Stimulated activated CD8-positive, alpha-beta memory T cell treated with anti-CD3 and anti-CD28 coated beads, Interleukin-12 subunit alpha, Interleukin-12 subunit beta, amount 100 ng/mL, for 24 hours (primary cell): ENCODE measurements around the gene TAB2.
A peak's percentile ranks its signal among the peaks of the same experiment; 100 is the strongest.
"Not testable (repeated sequence)": the region's sequence is repeated elsewhere in the genome, so short reads cannot be mapped to it uniquely, and the experiment has no call there.

Source experiments
- DNase-seq: peaks from one replicate; pipeline ENCODE4 v3.0.0-alpha.2; 2020; ENCODE audit errors: extremely low read depth

Gene TAB2

GRCh38 chr6:149313070-149313469 is 4.4 kb upstream of the TAB2 start:
- DNase-seq: no peak

- DNase-seq: no peak
Measured at GRCh38 chr6:149313861-149314260, 3.7 kb upstream of the TAB2 start.

GRCh38 chr6:149314325-149314905 is 3.1 kb upstream of the TAB2 start:
- no peak for DNase-seq

GRCh38 chr6:149316108-149316727 is 1.3 kb upstream of the TAB2 start:
- no peak for DNase-seq

GRCh38 chr6:149316740-149317643 is 520 bp upstream of the TAB2 start:
- peak; percentile 65 for DNase-seq

- no peak for DNase-seq
Measured at GRCh38 chr6:149318581-149319286, 1.2 kb downstream of the TAB2 start.

- DNase-seq: no peak
Measured at GRCh38 chr6:149319422-149319821, 1.9 kb downstream of the TAB2 start.

GRCh38 chr6:149320016-149320415 is 2.5 kb downstream of the TAB2 start:
- not testable (repeated sequence) for DNase-seq

- DNase-seq: no peak
Measured at GRCh38 chr6:149320796-149321195, 3.3 kb downstream of the TAB2 start.

GRCh38 chr6:149323353-149323752 is 5.8 kb downstream of the TAB2 start:
- no peak for DNase-seq

- no peak for DNase-seq
Measured at GRCh38 chr6:149323925-149324324, 6.4 kb downstream of the TAB2 start.

- no peak for DNase-seq
Measured at GRCh38 chr6:149324428-149324827, 6.9 kb downstream of the TAB2 start.

GRCh38 chr6:149325648-149326236 is 8.2 kb downstream of the TAB2 start:
- no peak for DNase-seq

- DNase-seq: no peak
Measured at GRCh38 chr6:149327638-149328037, 10.1 kb downstream of the TAB2 start.

- no peak for DNase-seq
Measured at GRCh38 chr6:149328083-149328482, 10.6 kb downstream of the TAB2 start.

- DNase-seq: no peak
Measured at GRCh38 chr6:149329529-149329928, 12.0 kb downstream of the TAB2 start.

GRCh38 chr6:149330133-149330532 is 12.6 kb downstream of the TAB2 start:
- DNase-seq: no peak

GRCh38 chr6:149331043-149331807 is 13.7 kb downstream of the TAB2 start:
- DNase-seq: no peak

- DNase-seq: no peak
Measured at GRCh38 chr6:149331871-149332270, 14.4 kb downstream of the TAB2 start.

- DNase-seq: no peak
Measured at GRCh38 chr6:149332602-149333265, 15.2 kb downstream of the TAB2 start.

GRCh38 chr6:149333266-149333620 is 15.7 kb downstream of the TAB2 start:
- DNase-seq: no peak
